Right atrium auricular region (tissue), 2 donors: Measurements from ENCODE around the gene KLHDC4. TPM values are rescaled to one million over a fixed set of nuclear protein-coding genes. Genes with fewer than 3 reads are reported as not detected.
A peak's percentile ranks its signal among the peaks of the same experiment; 100 is the strongest.

Experiments used
- DNase-seq: peaks from one replicate; pipeline ENCODE4 v3.0.0-alpha.2; 2019; ENCODE audit warnings: low spot score
- H3K27ac ChIP-seq, 2 donors: fragments of 200-600 bp; sonication (generic); 1 replicate in 1 of 2; 2 replicates in 1 of 2; pipeline ENCODE4 v1.5.1; 2016 to 2019
- H3K27me3 ChIP-seq, 2 donors: fragments of 200-600 bp; sonication (generic); one replicate each; pipeline versions ENCODE4 v1.5.1 to v1.6.0; 2017 to 2019
- H3K36me3 ChIP-seq: fragments of 200-600 bp; sonication (generic); one replicate; pipeline ENCODE4 v1.5.1; 2016
- H3K4me1 ChIP-seq, 2 donors: fragments of 200-600 bp; sonication (generic); one replicate each; pipeline versions ENCODE4 v1.5.1 to v1.6.0; 2017 to 2019
- H3K4me3 ChIP-seq, 2 donors: fragments of 200-600 bp; sonication (generic); 1 replicate in 1 of 2; 2 replicates in 1 of 2; pipeline ENCODE4 v1.5.1; 2017 to 2019; ENCODE audit warnings: mild to moderate bottlenecking in 1 of 2, moderate library complexity in 1 of 2
- H3K9me3 ChIP-seq, 2 donors: fragments of 200-600 bp; sonication (generic); one replicate each; pipeline ENCODE4 v1.5.1; 2019
- total RNA-seq, 2 donors: library from RNA; depleted of rRNA; stranded (reverse); fragments of >200 nt; gene quantifications; one replicate each; pipeline ENCODE4 v1.1.0, GENCODE V29; 2016
- TF ChIP-seq, protein P1 (sequence below), 2 donors: fragments of 200-600 bp; sonication (generic); IDR thresholded peaks; one replicate each; pipeline ENCODE4 v1.5.1; 2019; ENCODE audit warnings: antibody characterized with exemption in 2 of 2

KLHDC4 gene
- total RNA-seq, 2 donors from 2014 or later = 11.8 to 12.6 TPM

DNA sequence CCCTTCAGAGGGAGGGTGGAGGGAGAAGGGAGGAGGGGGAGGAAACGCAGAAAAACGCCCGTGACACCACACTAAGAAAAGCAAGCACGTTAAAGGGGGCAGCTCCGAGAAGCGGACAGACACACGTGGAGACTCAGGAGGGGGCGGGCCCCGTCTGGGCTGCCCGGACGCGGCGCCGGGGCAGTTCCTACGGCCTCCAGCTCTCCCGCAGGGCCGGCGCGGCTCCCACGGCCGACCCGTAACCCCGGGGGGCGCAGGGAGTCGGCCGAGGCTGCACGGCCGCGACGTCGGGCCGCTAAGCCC lies 362 bp downstream of the KLHDC4 start:
- TF ChIP-seq, protein P1, sequence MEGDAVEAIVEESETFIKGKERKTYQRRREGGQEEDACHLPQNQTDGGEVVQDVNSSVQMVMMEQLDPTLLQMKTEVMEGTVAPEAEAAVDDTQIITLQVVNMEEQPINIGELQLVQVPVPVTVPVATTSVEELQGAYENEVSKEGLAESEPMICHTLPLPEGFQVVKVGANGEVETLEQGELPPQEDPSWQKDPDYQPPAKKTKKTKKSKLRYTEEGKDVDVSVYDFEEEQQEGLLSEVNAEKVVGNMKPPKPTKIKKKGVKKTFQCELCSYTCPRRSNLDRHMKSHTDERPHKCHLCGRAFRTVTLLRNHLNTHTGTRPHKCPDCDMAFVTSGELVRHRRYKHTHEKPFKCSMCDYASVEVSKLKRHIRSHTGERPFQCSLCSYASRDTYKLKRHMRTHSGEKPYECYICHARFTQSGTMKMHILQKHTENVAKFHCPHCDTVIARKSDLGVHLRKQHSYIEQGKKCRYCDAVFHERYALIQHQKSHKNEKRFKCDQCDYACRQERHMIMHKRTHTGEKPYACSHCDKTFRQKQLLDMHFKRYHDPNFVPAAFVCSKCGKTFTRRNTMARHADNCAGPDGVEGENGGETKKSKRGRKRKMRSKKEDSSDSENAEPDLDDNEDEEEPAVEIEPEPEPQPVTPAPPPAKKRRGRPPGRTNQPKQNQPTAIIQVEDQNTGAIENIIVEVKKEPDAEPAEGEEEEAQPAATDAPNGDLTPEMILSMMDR (IDR thresholded peaks at IDR 0.05) = no peak
- Histone ChIP-seq H3K9me3 (no peaks in the 10 kb centered on the region), H3K4me1 (peaks cover 0 to 14% of the 10 kb centered on the region in 2 donors), H3K27me3 (no peaks in the 10 kb centered on the region), H3K4me3 (peak overlapping the region; percentile 88 to 99), H3K36me3 (peaks cover 20% of the 10 kb centered on the region), H3K27ac (peak overlapping the region; percentile 85 to 90)
- DNase-seq = no peak

DNA sequence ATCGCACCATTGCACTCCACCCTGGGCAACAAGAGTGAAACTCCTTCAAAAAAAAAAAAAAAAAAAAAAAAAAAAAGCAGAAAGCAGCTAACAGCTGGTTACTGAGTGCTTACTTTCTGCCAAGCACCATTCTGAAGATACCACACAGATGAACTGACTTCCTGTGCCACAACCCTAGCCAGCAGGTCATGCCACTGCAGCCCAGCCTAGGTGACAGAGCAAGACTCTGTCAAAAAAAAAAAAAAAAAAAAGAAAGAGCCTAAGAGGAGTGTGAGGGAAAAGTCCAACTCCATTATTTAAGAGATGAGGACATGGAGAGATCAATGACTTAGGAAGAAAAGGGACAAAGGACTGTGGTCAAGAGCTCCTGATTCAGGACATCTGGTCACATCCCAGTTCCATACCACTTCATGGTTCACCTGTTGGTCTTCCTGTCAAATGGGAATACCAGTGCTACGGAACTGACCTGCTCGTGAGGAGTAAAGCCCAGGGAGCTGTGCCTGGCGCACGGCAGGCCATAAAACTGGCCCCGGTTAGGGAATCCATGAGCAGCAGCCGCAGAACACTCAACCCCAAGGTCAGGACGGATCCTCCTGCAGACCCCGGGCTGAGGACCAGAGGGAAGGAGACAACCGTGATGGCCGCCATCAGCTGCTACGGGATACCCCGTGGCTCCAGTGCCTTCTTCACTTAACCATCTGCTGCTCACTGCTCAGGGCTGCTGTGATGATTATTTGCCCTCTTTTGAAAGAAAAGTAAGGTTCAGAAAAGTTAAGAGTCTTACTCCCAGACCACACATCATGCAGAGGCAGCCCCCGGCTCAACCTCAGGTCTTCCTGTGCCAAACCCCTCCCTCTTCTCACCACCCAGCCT lies 950 bp downstream of the KLHDC4 start:
- H3K36me3 ChIP-seq = peaks cover 20% of the 10 kb centered on the region
- peak overlapping the region; percentile 88 to 99 for H3K4me3 ChIP-seq
- DNase-seq = no peak
- H3K9me3 ChIP-seq = no peaks in the 10 kb centered on the region
- H3K4me1 ChIP-seq = peaks cover 0 to 14% of the 10 kb centered on the region in 2 donors
- no peaks in the 10 kb centered on the region for H3K27me3 ChIP-seq
- TF ChIP-seq, protein P1 (IDR thresholded peaks at IDR 0.05) = no peak
- H3K27ac ChIP-seq = peak overlapping the region in 1 of 2 donors; percentile 90

DNA sequence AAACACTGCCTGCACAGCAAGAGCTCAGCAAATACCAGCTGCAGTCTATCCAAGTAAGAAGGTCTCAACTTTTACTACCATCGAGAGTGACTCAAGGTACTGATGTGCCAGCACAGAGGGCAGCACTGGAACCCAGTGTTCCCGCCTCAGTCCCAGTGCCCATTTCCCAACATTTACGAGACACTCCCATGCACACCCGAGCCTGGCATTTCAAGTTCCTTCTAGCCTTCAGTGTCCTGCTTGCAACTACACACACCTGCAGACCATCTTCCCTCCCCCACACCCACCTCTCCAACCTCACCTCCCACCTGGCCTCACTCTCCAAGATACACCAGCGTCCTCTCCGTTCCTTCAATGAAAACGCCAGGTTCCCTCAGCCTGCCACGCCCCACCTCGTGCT lies 3.2 kb downstream of the KLHDC4 start:
- H3K9me3 ChIP-seq = no peaks in the 10 kb centered on the region
- TF ChIP-seq, protein P1 (IDR thresholded peaks at IDR 0.05) = no peak
- no peaks in the 10 kb centered on the region for H3K27me3 ChIP-seq
- peaks cover 0 to 14% of the 10 kb centered on the region in 2 donors for H3K4me1 ChIP-seq
- H3K4me3 ChIP-seq = no peak overlapping the region
- H3K36me3 ChIP-seq = peaks cover 20% of the 10 kb centered on the region
- no peak for DNase-seq
- no peak overlapping the region for H3K27ac ChIP-seq

DNA sequence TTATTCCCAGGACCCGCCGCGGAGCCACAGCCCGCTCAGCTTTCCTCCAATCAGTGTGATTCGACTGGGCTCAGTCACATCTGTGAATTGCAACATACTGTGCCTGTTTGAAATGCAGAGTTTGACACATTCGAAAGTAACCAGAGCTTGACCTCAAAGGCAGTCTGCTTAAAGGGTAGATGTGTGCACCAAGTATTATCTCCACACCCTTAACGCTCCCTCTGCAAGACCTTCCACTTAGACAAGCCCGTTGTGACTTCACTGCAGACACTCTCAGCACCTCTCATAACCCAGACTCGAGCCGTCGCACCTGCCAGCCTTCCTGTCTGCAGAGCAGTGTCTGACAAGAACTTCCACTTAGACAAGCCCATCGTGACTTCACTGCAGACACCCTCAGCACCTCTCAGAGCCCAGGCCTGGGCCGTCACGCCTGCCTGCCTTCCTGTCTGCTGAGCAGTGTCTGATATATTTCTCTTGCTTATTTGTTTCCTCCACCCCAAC lies 3.7 kb downstream of the KLHDC4 start:
- H3K36me3 ChIP-seq = peaks cover 23% of the 10 kb centered on the region

DNA sequence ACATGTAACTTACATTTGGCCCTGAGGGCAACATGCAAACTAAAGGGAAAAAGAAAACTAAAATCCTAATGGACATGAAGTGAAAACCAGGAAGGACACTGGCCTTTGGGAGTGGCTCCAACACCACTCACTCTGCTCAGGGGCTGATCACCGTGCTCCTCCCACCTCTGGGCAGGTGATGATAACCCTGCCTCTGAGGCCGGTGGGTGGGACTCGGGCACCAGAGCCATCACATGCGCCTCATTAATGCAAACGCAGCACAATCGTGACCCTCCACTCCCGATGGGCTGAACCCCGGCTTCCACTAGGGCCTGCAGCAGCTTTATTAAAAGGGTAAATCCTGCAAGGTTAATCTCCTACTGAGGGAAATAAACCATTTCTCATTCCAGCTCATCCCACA lies 4.7 kb downstream of the KLHDC4 start:
- no peak for DNase-seq
- Histone ChIP-seq H3K4me3 (no peak overlapping the region), H3K27ac (no peak overlapping the region), H3K9me3 (no peaks in the 10 kb centered on the region), H3K36me3 (peaks cover 33% of the 10 kb centered on the region), H3K4me1 (peaks cover 0 to 9% of the 10 kb centered on the region in 2 donors), H3K27me3 (no peaks in the 10 kb centered on the region)
- TF ChIP-seq, protein P1 (IDR thresholded peaks at IDR 0.05) = no peak

More for the DNA sequence above, 3.7 kb downstream of the KLHDC4 start:
- DNase-seq = no peak
- H3K9me3 ChIP-seq = no peaks in the 10 kb centered on the region
- peaks cover 0 to 14% of the 10 kb centered on the region in 2 donors for H3K4me1 ChIP-seq
- H3K27ac ChIP-seq = no peak overlapping the region
- TF ChIP-seq, protein P1 (IDR thresholded peaks at IDR 0.05) = no peak
- H3K4me3 ChIP-seq = no peak overlapping the region
- no peaks in the 10 kb centered on the region for H3K27me3 ChIP-seq
